Activated CD8-positive, alpha-beta T cell treated with anti-CD3 and anti-CD28 coated beads for 36 hours (primary cell): ENCODE measurements around the gene MTF1. TPM values are rescaled to one million over a fixed set of nuclear protein-coding genes. Genes with fewer than 3 reads are reported as not detected.

Source experiments
- ATAC-seq: fragments of 200-7000 bp; cut with Tn5 transposase; one replicate; pipeline ENCODE4 v1.10.0; 2021; ENCODE audit warnings: mild to moderate bottlenecking, moderate library complexity
- CTCF ChIA-PET: fragments of 350-600 bp; sonication (Branson Sonifier 250); formaldehyde crosslinking; loops from one replicate; lab custom pipeline; 2021; ENCODE audit warnings: antibody characterized with exemption; lab: Charles Lee
- POLR2A ChIA-PET: fragments of 350-600 bp; sonication (Branson Sonifier 250); formaldehyde crosslinking; loops from one replicate; lab custom pipeline; 2021; ENCODE audit warnings: antibody characterized with exemption; lab: Charles Lee
- DNase-seq: peaks from one replicate; pipeline ENCODE4 v3.0.0-alpha.2; 2020
- H3K27ac Mint-ChIP-seq: one replicate; pipeline ENCODE4 v1.8.0; 2021; ENCODE audit warnings: mild to moderate bottlenecking, mixed read lengths
- H3K27me3 Mint-ChIP-seq: one replicate; pipeline ENCODE4 v1.8.0; 2021; ENCODE audit warnings: mixed read lengths
- H3K36me3 Mint-ChIP-seq: one replicate; pipeline ENCODE4 v1.8.0; 2021; ENCODE audit warnings: low read depth, mixed read lengths
- H3K4me1 Mint-ChIP-seq: one replicate; pipeline ENCODE4 v1.8.0; 2021; ENCODE audit warnings: low read depth, mixed read lengths
- H3K4me3 Mint-ChIP-seq: one replicate; pipeline ENCODE4 v1.8.0; 2021; ENCODE audit warnings: mild to moderate bottlenecking, moderate library complexity, mixed read lengths
- H3K9me3 Mint-ChIP-seq: one replicate; pipeline ENCODE4 v1.8.0; 2021; ENCODE audit warnings: mixed read lengths
- CTCF ChIP-seq: fragments of 200-600 bp; IDR thresholded peaks from one replicate; pipeline ENCODE4 v1.8.0; 2022; ENCODE audit warnings: antibody characterized with exemption, mild to moderate bottlenecking
- intact Hi-C: fragments of 100-400 bp; cut with micrococcal nuclease; formaldehyde crosslinking; loops from one replicate; pipeline ENCODE4 v1.10.0; 2022
- total RNA-seq, 2 experiments: library from RNA; stranded (reverse); gene quantifications; one replicate each; pipeline ENCODE4 v1.2.3, GENCODE V29; 2021

The MTF1 gene
- total RNA-seq, 2 experiments from 2014 or later: 17.7 to 21.3 TPM

GRCh38 chr1:37844536-37844935, 14.9 kb downstream of the MTF1 start:
- H3K4me3 Mint-ChIP-seq: no peak overlapping the region
- intact Hi-C loops: no loop called here
- ChIA-PET POLR2A (interaction anchor here (1.3 kb wide), 1 partner anchor 22 kb away, joined by 4 read pairs; no protein-coding TSS in a partner anchor), CTCF (interaction anchor here (1.1 to 1.5 kb wide), 2 partner anchors 15 to 28 kb away, joined by 3 to 9 read pairs; partner anchors contain the start of gene MTF1)
- H3K27ac Mint-ChIP-seq: no peak overlapping the region
- peaks cover 24% of the 10 kb centered on the region for H3K36me3 Mint-ChIP-seq
- no peak for DNase-seq
- no peaks in the 10 kb centered on the region for H3K9me3 Mint-ChIP-seq
- no peak for ATAC-seq
- no peaks in the 10 kb centered on the region for H3K27me3 Mint-ChIP-seq
- H3K4me1 Mint-ChIP-seq: peaks cover 46% of the 10 kb centered on the region
- no peak for TF ChIP-seq CTCF

- Mint-ChIP-seq H3K36me3 (peaks cover 24% of the 10 kb centered on the region), H3K27ac (no peak overlapping the region), H3K27me3 (no peaks in the 10 kb centered on the region), H3K4me3 (no peak overlapping the region), H3K4me1 (peaks cover 30% of the 10 kb centered on the region), H3K9me3 (no peaks in the 10 kb centered on the region)
- POLR2A ChIA-PET: no interaction called here
- no peak for ATAC-seq
- intact Hi-C loops: no loop called here
- no peak for TF ChIP-seq CTCF
- CTCF ChIA-PET: interaction anchor here (0.8 to 4.1 kb wide), 2 partner anchors 18 to 132 kb away, joined by 3 to 17 read pairs; partner anchors contain the start of gene MTF1
- DNase-seq: no peak
These were observed 17.7 kb downstream of the MTF1 start for GRCh38 chr1:37841652-37842051.

- Mint-ChIP-seq H3K4me3 (no peak overlapping the region), H3K36me3 (peaks cover 26% of the 10 kb centered on the region), H3K27me3 (no peaks in the 10 kb centered on the region), H3K4me1 (peaks cover 21% of the 10 kb centered on the region), H3K9me3 (no peaks in the 10 kb centered on the region), H3K27ac (no peak overlapping the region)
- ChIA-PET POLR2A (interaction anchor here (0.8 to 1.1 kb wide), 2 partner anchors 10 kb away, joined by 3 read pairs; no protein-coding TSS in a partner anchor), CTCF (interaction anchor here (0.8 to 4.1 kb wide), 2 partner anchors 19 to 131 kb away, joined by 3 to 17 read pairs; partner anchors contain the start of gene MTF1)
- ATAC-seq (no peak), DNase-seq (no peak)
- intact Hi-C loops: no loop called here
- no peak for TF ChIP-seq CTCF
These were observed 18.7 kb downstream of the MTF1 start for GRCh38 chr1:37840711-37841110.

- no peak overlapping the region for H3K27ac Mint-ChIP-seq
- POLR2A ChIA-PET: no interaction called here
- ATAC-seq (no peak), DNase-seq (no peak)
- CTCF ChIA-PET: interaction anchor here (4.1 kb wide), 1 partner anchor 20 kb away, joined by 17 read pairs; the partner anchor contains the start of gene MTF1
- intact Hi-C loops: no loop called here
- H3K9me3 Mint-ChIP-seq: no peaks in the 10 kb centered on the region
- TF ChIP-seq CTCF: no peak
- peaks cover 23% of the 10 kb centered on the region for H3K36me3 Mint-ChIP-seq
- peaks cover 13% of the 10 kb centered on the region for H3K4me1 Mint-ChIP-seq
- H3K27me3 Mint-ChIP-seq: no peaks in the 10 kb centered on the region
- no peak overlapping the region for H3K4me3 Mint-ChIP-seq
These were observed 19.7 kb downstream of the MTF1 start for GRCh38 chr1:37839676-37840075.

DNA sequence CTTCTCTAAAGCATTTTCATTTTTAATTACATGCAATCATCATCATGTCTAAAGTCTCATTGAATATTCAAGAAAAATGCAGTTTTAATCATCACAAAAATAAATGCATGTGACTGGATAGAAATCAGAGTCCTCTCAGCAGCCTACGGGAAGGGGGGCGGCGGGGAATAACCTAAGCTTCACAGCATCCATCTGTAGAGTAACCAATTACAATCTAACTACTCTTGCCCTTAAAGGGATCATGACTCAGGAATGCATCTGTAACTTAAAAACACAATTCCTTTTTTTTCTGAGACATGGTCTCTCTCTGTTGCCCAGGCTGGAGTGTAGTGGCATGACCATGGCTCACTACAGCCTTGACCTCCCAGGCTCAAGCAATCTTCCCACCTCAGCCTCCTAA, 22.6 kb downstream of the MTF1 start:
- Mint-ChIP-seq H3K27ac (no peak overlapping the region), H3K4me3 (no peak overlapping the region), H3K9me3 (no peaks in the 10 kb centered on the region), H3K36me3 (peaks cover 33% of the 10 kb centered on the region), H3K4me1 (no peaks in the 10 kb centered on the region), H3K27me3 (no peaks in the 10 kb centered on the region)
- ATAC-seq (no peak), DNase-seq (no peak)
- TF ChIP-seq CTCF: no peak
- CTCF ChIA-PET: interaction anchor here (0.7 kb wide), 1 partner anchor 25 kb away, joined by 3 read pairs; no protein-coding TSS in a partner anchor
- POLR2A ChIA-PET: no interaction called here
- intact Hi-C loops: no loop called here
